Astrocyte (in vitro differentiated cells and primary cell): Measurements from ENCODE around the gene DHDH.

Experiments
- CTCF ChIP-seq: IDR thresholded peaks from 2 replicates; pipeline ENCODE4 v1.5.1; 2011; ENCODE audit warnings: low read depth, mild to moderate bottlenecking, inconsistent platforms, low read length, moderate library complexity; ENCODE audit not compliant: insufficient read depth
- EZH2 ChIP-seq: IDR thresholded peaks from 2 replicates; pipeline ENCODE4 v1.6.1; 2012; ENCODE audit warnings: mild to moderate bottlenecking, low read length, inconsistent platforms; ENCODE audit not compliant: insufficient read depth

DNA sequence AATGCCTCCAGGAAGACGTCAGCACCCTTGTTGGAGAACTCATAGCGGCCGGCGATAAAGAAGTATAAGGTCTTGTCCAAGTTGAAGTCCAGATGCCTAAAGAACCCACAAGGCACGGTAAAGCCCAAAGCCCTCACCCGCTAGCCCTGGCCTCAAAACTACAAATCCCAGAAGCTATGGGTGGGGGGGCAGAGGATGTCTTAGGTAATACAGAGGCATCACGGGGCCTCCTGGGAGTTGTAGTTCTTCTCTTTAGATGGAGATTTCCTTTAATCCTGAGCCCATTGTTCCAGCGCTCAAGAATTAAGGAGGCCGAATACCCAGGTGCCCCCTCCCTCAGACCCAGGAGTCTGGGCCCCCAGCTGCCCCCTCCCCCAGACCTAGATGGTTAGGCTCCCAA is 48.8 kb downstream of the DHDH start:
- TF ChIP-seq CTCF (no peak), EZH2 (no peak)
